Upper lobe of left lung (tissue), 6 donors: Measurements from ENCODE around the gene TNFSF12. TPM values are rescaled to one million over a fixed set of nuclear protein-coding genes. Genes with fewer than 3 reads are reported as not detected.

Experiments used
- ATAC-seq, 2 donors: fragments of 200-7000 bp; cut with Tn5 transposase; one replicate each; pipeline ENCODE4 v1.9.1; 2022; ENCODE audit warnings: mild to moderate bottlenecking in 2 of 2, moderate library complexity in 2 of 2; ENCODE audit not compliant: low FRiP score in 2 of 2
- DNase-seq, 2 donors: peaks; one replicate each; pipeline ENCODE4 v3.0.0-alpha.2; 2019 to 2020
- H3K27ac ChIP-seq, 4 donors: fragments of 200-600 bp; sonication (generic); one replicate each; pipeline ENCODE4 v1.5.1; 2016 to 2019
- H3K27me3 ChIP-seq, 4 donors: fragments of 200-600 bp; sonication (generic); one replicate each; pipeline ENCODE4 v1.5.1; 2017 to 2019
- H3K36me3 ChIP-seq, 4 donors: fragments of 200-600 bp; sonication (generic); one replicate each; pipeline ENCODE4 v1.5.1; 2016 to 2019
- H3K4me1 ChIP-seq, 4 donors: fragments of 200-600 bp; sonication (generic); one replicate each; pipeline ENCODE4 v1.5.1; 2018 to 2019
- H3K4me3 ChIP-seq, 4 donors: fragments of 200-600 bp; sonication (generic); one replicate each; pipeline ENCODE4 v1.5.1; 2017 to 2019; ENCODE audit warnings: mild to moderate bottlenecking in 2 of 4, moderate library complexity in 1 of 4
- H3K9me3 ChIP-seq, 4 donors: fragments of 200-600 bp; sonication (generic); one replicate each; pipeline ENCODE4 v1.5.1; 2018 to 2019
- EP300 ChIP-seq, 4 donors: sonication (generic); formaldehyde crosslinking; IDR thresholded peaks; one replicate each; pipeline ENCODE4 v1.5.1; 2017; ENCODE audit warnings: antibody characterized with exemption in 4 of 4, control low read depth in 2 of 4
- POLR2A ChIP-seq, 4 donors: fragments of 450-650 bp; IDR thresholded peaks; one replicate each; pipeline ENCODE4 v1.5.1; 2016 to 2017; ENCODE audit warnings: antibody characterized with exemption in 4 of 4, mild to moderate bottlenecking in 2 of 4
- POLR2AphosphoS5 ChIP-seq, 2 donors: sonication (generic); formaldehyde crosslinking; IDR thresholded peaks; one replicate each; pipeline ENCODE4 v1.5.1; 2017; ENCODE audit warnings: antibody characterized with exemption in 2 of 2
- WGBS, 2 donors: methylation state at CpG; one replicate each; pipeline ENCODE4 v1.1.5; 2017 to 2018; 5-methylcytosine and 5-hydroxymethylcytosine counted together
- total RNA-seq, 6 donors: library from RNA; depleted of rRNA in 4 of 6; stranded (reverse); fragments of >200 nt in 4 of 6; gene quantifications; one replicate each; pipeline versions ENCODE4 v1.1.0 to v1.2.1, GENCODE V29; 2016 to 2021
- TF ChIP-seq, protein P1 (sequence below), 6 experiments: fragments of 450-650 bp in 4 of 6; fragments of 200-600 bp in 2 of 6; sonication (generic) in 2 of 6; IDR thresholded peaks; one replicate each; pipeline ENCODE4 v1.5.1; 2016 to 2019; ENCODE audit warnings: antibody characterized with exemption in 6 of 6
- donor health status: DM: no; HTN: no; CAD: no; lungs with moderate emphysema.
- donor health status: DM: no; HTN: yes; CAD: no; lungs with severe emphysema.

The TNFSF12 gene, protein sequence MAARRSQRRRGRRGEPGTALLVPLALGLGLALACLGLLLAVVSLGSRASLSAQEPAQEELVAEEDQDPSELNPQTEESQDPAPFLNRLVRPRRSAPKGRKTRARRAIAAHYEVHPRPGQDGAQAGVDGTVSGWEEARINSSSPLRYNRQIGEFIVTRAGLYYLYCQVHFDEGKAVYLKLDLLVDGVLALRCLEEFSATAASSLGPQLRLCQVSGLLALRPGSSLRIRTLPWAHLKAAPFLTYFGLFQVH
- total RNA-seq: 100 to 1,000 TPM in 1 of 6 donors, 10 to 100 TPM in 5; 32.3 to 158 (median 73.2) TPM

DNA sequence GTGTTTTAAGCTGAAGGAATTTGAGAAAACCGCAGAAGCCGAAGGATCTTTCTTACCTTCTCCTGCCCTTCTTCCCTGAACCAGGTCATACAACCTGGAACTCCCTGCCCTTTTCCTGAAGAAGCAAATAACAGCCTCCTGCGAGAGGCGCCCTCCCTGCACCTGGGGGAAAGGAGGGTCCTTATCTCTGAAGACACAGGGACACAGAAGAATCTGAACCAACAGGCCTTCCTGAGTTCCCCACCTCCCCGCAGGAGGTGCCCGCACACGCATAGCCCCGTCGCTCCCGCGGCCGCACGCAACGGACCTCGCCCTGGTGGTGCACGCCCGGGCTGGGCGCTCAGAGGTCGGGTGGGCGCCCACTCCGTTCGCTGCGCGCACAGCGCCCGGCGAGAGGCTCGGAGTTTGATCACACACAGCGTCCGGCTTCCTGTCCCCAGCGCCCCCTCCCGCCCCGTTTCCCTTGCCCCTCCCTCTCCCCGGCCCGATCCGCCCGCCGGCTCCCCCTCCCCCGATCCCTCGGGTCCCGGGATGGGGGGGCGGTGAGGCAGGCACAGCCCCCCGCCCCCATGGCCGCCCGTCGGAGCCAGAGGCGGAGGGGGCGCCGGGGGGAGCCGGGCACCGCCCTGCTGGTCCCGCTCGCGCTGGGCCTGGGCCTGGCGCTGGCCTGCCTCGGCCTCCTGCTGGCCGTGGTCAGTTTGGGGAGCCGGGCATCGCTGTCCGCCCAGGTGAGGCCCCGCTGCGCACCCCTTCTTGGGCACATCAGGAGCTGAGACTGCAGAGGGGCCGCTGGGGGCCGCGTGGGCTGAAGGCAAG lies at the start of gene TNFSF12:
Gene TNFSF12, plus strand, starts transcription at position 474 of the 816 bp plus-strand sequence. Its CDS starts 96 bp downstream, at position 570.
- ATAC-seq: peak; percentile 77 to 87
- DNase-seq: peak; percentile 78 to 92
- Histone ChIP-seq H3K36me3 (peaks cover 0 to 4% (median 0%) of the 10 kb centered on the region in 4 donors), H3K4me1 (peaks cover 18 to 32% (median 18%) of the 10 kb centered on the region in 4 donors), H3K27ac (peak within 1 kb of the TSS; percentile 84 to 96 (median 88)), H3K9me3 (no peaks in the 10 kb centered on the region), H3K27me3 (no peaks in the 10 kb centered on the region), H3K4me3 (peak within 1 kb of the TSS; percentile 59 to 76 (median 66))
- TF ChIP-seq EP300 (IDR thresholded peaks at IDR 0.05) (no peak), POLR2AphosphoS5 (IDR thresholded peaks at IDR 0.05) (peak; percentile 33 to 49), POLR2A (IDR thresholded peaks at IDR 0.05) (peak in 2 of 4 donors; percentile 31 to 65)
- TF ChIP-seq, protein P1, sequence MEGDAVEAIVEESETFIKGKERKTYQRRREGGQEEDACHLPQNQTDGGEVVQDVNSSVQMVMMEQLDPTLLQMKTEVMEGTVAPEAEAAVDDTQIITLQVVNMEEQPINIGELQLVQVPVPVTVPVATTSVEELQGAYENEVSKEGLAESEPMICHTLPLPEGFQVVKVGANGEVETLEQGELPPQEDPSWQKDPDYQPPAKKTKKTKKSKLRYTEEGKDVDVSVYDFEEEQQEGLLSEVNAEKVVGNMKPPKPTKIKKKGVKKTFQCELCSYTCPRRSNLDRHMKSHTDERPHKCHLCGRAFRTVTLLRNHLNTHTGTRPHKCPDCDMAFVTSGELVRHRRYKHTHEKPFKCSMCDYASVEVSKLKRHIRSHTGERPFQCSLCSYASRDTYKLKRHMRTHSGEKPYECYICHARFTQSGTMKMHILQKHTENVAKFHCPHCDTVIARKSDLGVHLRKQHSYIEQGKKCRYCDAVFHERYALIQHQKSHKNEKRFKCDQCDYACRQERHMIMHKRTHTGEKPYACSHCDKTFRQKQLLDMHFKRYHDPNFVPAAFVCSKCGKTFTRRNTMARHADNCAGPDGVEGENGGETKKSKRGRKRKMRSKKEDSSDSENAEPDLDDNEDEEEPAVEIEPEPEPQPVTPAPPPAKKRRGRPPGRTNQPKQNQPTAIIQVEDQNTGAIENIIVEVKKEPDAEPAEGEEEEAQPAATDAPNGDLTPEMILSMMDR (IDR thresholded peaks at IDR 0.05): peak in 3 of 6 experiments; percentile 3 to 63 (median 29)
- 0 to 1% methylated on average over 18 to 33 of the region's 65 CpGs for WGBS, 2 donors

DNA sequence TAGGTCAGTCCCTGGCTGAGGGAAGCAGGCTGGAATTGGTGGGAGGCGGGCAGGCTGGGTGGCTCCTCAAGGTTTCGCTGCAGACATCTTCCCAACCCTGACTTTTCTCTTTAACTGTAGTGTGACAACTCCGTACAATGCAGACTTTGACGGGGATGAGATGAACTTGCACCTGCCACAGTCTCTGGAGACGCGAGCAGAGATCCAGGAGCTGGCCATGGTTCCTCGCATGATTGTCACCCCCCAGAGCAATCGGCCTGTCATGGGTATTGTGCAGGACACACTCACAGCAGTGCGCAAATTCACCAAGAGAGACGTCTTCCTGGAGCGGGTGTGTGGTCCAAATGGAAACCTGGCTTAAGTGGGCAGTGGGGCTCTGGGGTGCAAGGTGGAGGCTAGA lies 49.7 kb upstream of the TNFSF12 start:
- peaks cover 71 to 86% (median 85%) of the 10 kb centered on the region in 4 donors for H3K36me3 ChIP-seq
- 84 to 88% methylated on average over 11 of the region's 11 CpGs for WGBS, 2 donors
- H3K27me3 ChIP-seq: no peaks in the 10 kb centered on the region
- H3K27ac ChIP-seq: no peak overlapping the region
- TF ChIP-seq POLR2A (IDR thresholded peaks at IDR 0.05): no peak
- TF ChIP-seq, protein P1 (IDR thresholded peaks at IDR 0.05): no peak
- TF ChIP-seq EP300 (IDR thresholded peaks at IDR 0.05): no peak
- no peak for TF ChIP-seq POLR2AphosphoS5 (IDR thresholded peaks at IDR 0.05)
- DNase-seq (no peak), ATAC-seq (no peak)
- no peak overlapping the region for H3K4me3 ChIP-seq
- peaks cover 0 to 20% (median 11%) of the 10 kb centered on the region in 4 donors for H3K4me1 ChIP-seq
- H3K9me3 ChIP-seq: no peaks in the 10 kb centered on the region

DNA sequence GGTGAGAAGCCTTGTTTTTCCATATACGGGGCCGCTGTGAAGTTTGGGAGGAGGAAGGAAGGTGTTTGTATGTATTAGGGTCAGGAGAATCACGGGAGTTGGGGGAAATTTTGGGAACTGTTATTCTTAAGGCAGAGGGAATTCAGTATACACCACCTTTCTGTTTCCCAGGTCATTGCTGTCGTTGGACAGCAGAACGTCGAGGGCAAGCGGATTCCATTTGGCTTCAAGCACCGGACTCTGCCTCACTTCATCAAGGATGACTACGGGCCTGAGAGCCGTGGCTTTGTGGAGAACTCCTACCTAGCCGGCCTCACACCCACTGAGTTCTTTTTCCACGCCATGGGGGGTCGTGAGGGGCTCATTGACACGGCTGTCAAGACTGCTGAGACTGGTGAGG lies 47.1 kb upstream of the TNFSF12 start:
- DNase-seq: no peak
- no peak overlapping the region for H3K4me3 ChIP-seq
- peaks cover 0 to 10% (median 5%) of the 10 kb centered on the region in 4 donors for H3K4me1 ChIP-seq
- H3K27ac ChIP-seq: no peak overlapping the region
- peaks cover 75 to 100% (median 94%) of the 10 kb centered on the region in 4 donors for H3K36me3 ChIP-seq
- H3K9me3 ChIP-seq: no peaks in the 10 kb centered on the region
- ATAC-seq: no peak
- 81 to 86% methylated on average over 13 of the region's 14 CpGs for WGBS, 2 donors
- no peaks in the 10 kb centered on the region for H3K27me3 ChIP-seq
- TF ChIP-seq EP300 (IDR thresholded peaks at IDR 0.05) (no peak), POLR2A (IDR thresholded peaks at IDR 0.05) (no peak), POLR2AphosphoS5 (IDR thresholded peaks at IDR 0.05) (no peak)
- TF ChIP-seq, protein P1 (IDR thresholded peaks at IDR 0.05): no peak

DNA sequence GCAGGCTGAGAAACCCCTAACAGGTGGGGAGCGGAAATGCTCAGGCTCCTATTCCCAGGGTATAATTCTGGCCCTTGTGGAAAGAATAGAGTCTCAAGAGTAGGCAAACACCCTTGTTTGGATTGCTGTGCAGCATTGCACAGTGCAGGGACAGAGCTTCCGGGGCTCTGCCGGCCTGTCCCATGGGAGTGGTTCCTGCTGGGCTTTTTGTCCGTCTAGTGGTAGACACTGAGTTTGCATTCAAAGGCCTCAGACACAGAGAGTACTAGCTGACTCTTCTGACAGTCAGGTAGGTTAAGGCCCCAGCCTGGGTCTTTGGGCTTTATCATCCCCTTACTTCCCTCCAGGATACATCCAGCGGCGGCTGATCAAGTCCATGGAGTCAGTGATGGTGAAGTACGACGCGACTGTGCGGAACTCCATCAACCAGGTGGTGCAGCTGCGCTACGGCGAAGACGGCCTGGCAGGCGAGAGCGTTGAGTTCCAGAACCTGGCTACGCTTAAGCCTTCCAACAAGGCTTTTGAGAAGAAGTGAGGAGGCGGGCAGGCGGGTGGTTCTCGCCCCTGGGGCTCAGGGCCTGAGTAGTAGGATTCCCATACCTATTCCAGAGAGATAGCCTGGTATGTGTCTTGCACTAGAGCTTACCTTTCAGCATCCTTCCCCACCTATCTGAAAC lies 46.5 kb upstream of the TNFSF12 start:
- no peak overlapping the region for H3K4me3 ChIP-seq
- 92 to 94% methylated on average over 18 to 19 of the region's 20 CpGs for WGBS, 2 donors
- no peaks in the 10 kb centered on the region for H3K27me3 ChIP-seq
- peak in 1 of 2 donors; percentile 61 for DNase-seq
- H3K27ac ChIP-seq: no peak overlapping the region
- peaks cover 72 to 100% (median 94%) of the 10 kb centered on the region in 4 donors for H3K36me3 ChIP-seq
- no peak for TF ChIP-seq POLR2A (IDR thresholded peaks at IDR 0.05)
- TF ChIP-seq POLR2AphosphoS5 (IDR thresholded peaks at IDR 0.05): no peak
- TF ChIP-seq, protein P1 (IDR thresholded peaks at IDR 0.05): no peak
- TF ChIP-seq EP300 (IDR thresholded peaks at IDR 0.05): no peak
- no peaks in the 10 kb centered on the region for H3K9me3 ChIP-seq
- no peak for ATAC-seq
- H3K4me1 ChIP-seq: peaks cover 0 to 6% (median under 1%) of the 10 kb centered on the region in 4 donors
